GM23338 (cell line): Measurements from ENCODE around the gene ROCK2. TPM values are rescaled to one million over a fixed set of nuclear protein-coding genes. Genes with fewer than 3 reads are reported as not detected.

ENCODE experiments used
- ATAC-seq: fragments of 200-7000 bp; cut with Tn5 transposase; 3 replicates; pipeline ENCODE4 v1.9.1; 2020
- DNase-seq: peaks from one replicate; pipeline ENCODE4 v3.0.0-alpha.2; 2015; ENCODE audit warnings: low spot score
- H2AFZ ChIP-seq: fragments of 200-600 bp; sonication (generic); 2 replicates; pipeline ENCODE4 v1.8.0; 2016; ENCODE audit warnings: antibody characterized with exemption, mild to moderate bottlenecking, moderate library complexity
- H3F3A ChIP-seq: fragments of 200-600 bp; sonication (generic); replicated peaks from 2 replicates; pipeline ENCODE4 v1.8.0; 2017; ENCODE audit warnings: antibody characterized with exemption, mixed run types, low read depth
- H3K27ac ChIP-seq: fragments of 200-600 bp; sonication (generic); 2 replicates; pipeline ENCODE4 v1.6.1; 2016; ENCODE audit warnings: low read depth
- H3K27me3 ChIP-seq: fragments of 200-600 bp; sonication (generic); 2 replicates; pipeline ENCODE4 v1.8.0; 2016; ENCODE audit warnings: mild to moderate bottlenecking, mixed run types, moderate library complexity; ENCODE audit not compliant: insufficient read depth
- H3K36me3 ChIP-seq: fragments of 200-600 bp; sonication (generic); 2 replicates; pipeline ENCODE4 v1.8.0; 2016; ENCODE audit warnings: mild to moderate bottlenecking; ENCODE audit not compliant: insufficient read depth
- H3K4me1 ChIP-seq: fragments of 200-600 bp; sonication (generic); 2 replicates; pipeline ENCODE4 v1.8.0; 2016; ENCODE audit warnings: mild to moderate bottlenecking, moderate library complexity; ENCODE audit not compliant: insufficient read depth
- H3K4me2 ChIP-seq: fragments of 200-600 bp; sonication (generic); 2 replicates; pipeline ENCODE4 v1.7.1; 2017; ENCODE audit warnings: mixed run types
- H3K4me3 ChIP-seq: fragments of 200-600 bp; sonication (generic); 2 replicates; pipeline ENCODE4 v1.6.1; 2016; ENCODE audit warnings: mixed run types
- H3K79me2 ChIP-seq: fragments of 200-600 bp; sonication (generic); replicated peaks from 2 replicates; pipeline ENCODE4 v1.8.0; 2017; ENCODE audit warnings: mild to moderate bottlenecking; ENCODE audit not compliant: insufficient read depth
- H3K9me2 ChIP-seq: fragments of 200-600 bp; sonication (generic); 2 replicates; pipeline ENCODE4 v1.8.0; 2017; ENCODE audit not compliant: insufficient read depth
- H4K20me1 ChIP-seq: fragments of 200-600 bp; sonication (generic); replicated peaks from 2 replicates; pipeline ENCODE4 v1.8.0; 2017; ENCODE audit warnings: mild to moderate bottlenecking; ENCODE audit not compliant: insufficient read depth
- H3K27ac Mint-ChIP-seq: 2 replicates; pipeline ENCODE4 v1.8.0; 2020; ENCODE audit warnings: inconsistent platforms, mild to moderate bottlenecking, moderate library complexity, mixed read lengths
- H3K27me3 Mint-ChIP-seq: 3 replicates; pipeline ENCODE4 v1.8.0; 2022; ENCODE audit warnings: low read depth, mild to moderate bottlenecking, moderate library complexity, mixed read lengths, inconsistent platforms; ENCODE audit not compliant: insufficient read depth, poor library complexity
- H3K36me3 Mint-ChIP-seq: 3 replicates; pipeline ENCODE4 v1.8.0; 2021; ENCODE audit warnings: low read depth, mild to moderate bottlenecking, inconsistent platforms, moderate library complexity, mixed read lengths
- H3K4me1 Mint-ChIP-seq: 3 replicates; pipeline ENCODE4 v1.8.0; 2020; ENCODE audit warnings: mild to moderate bottlenecking, inconsistent platforms, mixed read lengths
- H3K4me3 Mint-ChIP-seq: 3 replicates; pipeline ENCODE4 v1.8.0; 2021; ENCODE audit warnings: moderate library complexity, mild to moderate bottlenecking, inconsistent platforms, mixed read lengths
- H3K9me3 Mint-ChIP-seq: 3 replicates; pipeline ENCODE4 v1.8.0; 2020; ENCODE audit warnings: moderate library complexity, mild to moderate bottlenecking, inconsistent platforms, mixed read lengths
- CREB1 ChIP-seq: fragments of 250-450 bp; sonication (Bioruptor Pico); IDR thresholded peaks from 2 replicates; pipeline ENCODE4 v1.5.0; 2020; ENCODE audit warnings: low read depth, mild to moderate bottlenecking, moderate library complexity
- EZH2 ChIP-seq: fragments of 200-600 bp; sonication (generic); IDR thresholded peaks from one replicate; pipeline ENCODE4 v1.8.0; 2017; ENCODE audit warnings: antibody characterized with exemption, mild to moderate bottlenecking, low read depth; ENCODE audit not compliant: unreplicated experiment
- EZH2phosphoT487 ChIP-seq: fragments of 200-600 bp; sonication (generic); IDR thresholded peaks from one replicate; pipeline ENCODE4 v1.8.1; 2018; ENCODE audit warnings: antibody characterized with exemption; ENCODE audit not compliant: unreplicated experiment
- JUNB ChIP-seq: IDR thresholded peaks from one replicate; pipeline ENCODE4 v1.6.1; 2016; ENCODE audit warnings: antibody characterized with exemption; ENCODE audit not compliant: unreplicated experiment
- NANOG ChIP-seq: IDR thresholded peaks from 2 replicates; pipeline ENCODE4 v1.6.1; 2016; ENCODE audit warnings: antibody characterized with exemption, borderline replicate concordance
- REST ChIP-seq: IDR thresholded peaks from one replicate; pipeline ENCODE4 v1.6.1; 2018; ENCODE audit warnings: antibody characterized with exemption; ENCODE audit not compliant: unreplicated experiment
- STAT1 ChIP-seq: IDR thresholded peaks from one replicate; pipeline ENCODE4 v1.6.1; 2016; ENCODE audit warnings: antibody characterized with exemption; ENCODE audit not compliant: unreplicated experiment
- ZNF462 ChIP-seq: fragments of 250-450 bp; sonication (Bioruptor Pico); IDR thresholded peaks from 2 replicates; pipeline ENCODE4 v1.5.0; 2020; ENCODE audit warnings: mild to moderate bottlenecking, moderate library complexity
- polyA plus RNA-seq: library from polyadenylated mRNA; unstranded; fragments of >200 nt; fragmentation: Nextera tagmentation; extraction: Ambion mirVana; gene quantifications from 2 replicates; pipeline ENCODE4 v1.2.1, GENCODE V29; 2016
- total RNA-seq: library from RNA; depleted of rRNA; stranded (reverse); fragments of >200 nt; shearing (Covaris generic); gene quantifications from 2 replicates; pipeline ENCODE4 v1.2.3, GENCODE V29; 2014

ROCK2 gene
- total and polyA plus RNA-seq, 2 experiments from 2014 or later, result 16.4 to 28.0 TPM

- TF ChIP-seq ZNF462, result no peak
Observed at GRCh38 chr2:11355194-11356053, 11.0 kb upstream of the ROCK2 start (continued).

GRCh38 chr2:11354363-11355154 is 10.1 kb upstream of the ROCK2 start:
- H3K9me3 Mint-ChIP-seq, result no peaks in the 10 kb centered on the region
- H3K4me1 Mint-ChIP-seq, result peaks cover 11% of the 10 kb centered on the region
- ATAC-seq (peak; percentile 37), DNase-seq (no peak)
- Histone ChIP-seq H3K36me3 (no peaks in the 10 kb centered on the region), H3K27me3 (no peaks in the 10 kb centered on the region), H3K4me3 (no peak overlapping the region), H3K4me2 (no peak overlapping the region), H3K27ac (no peak overlapping the region), H4K20me1 (no peaks in the 10 kb centered on the region), H3F3A (no peaks in the 10 kb centered on the region), H3K9me2 (no peaks in the 10 kb centered on the region), H3K4me1 (peaks cover 3% of the 10 kb centered on the region; the same call in 1 of the 2 replicates), H2AFZ (peak overlapping the region; percentile 88), H3K79me2 (no peaks in the 10 kb centered on the region)
- no peak overlapping the region for H3K4me3 Mint-ChIP-seq
- H3K36me3 Mint-ChIP-seq, result no peaks in the 10 kb centered on the region
- H3K27me3 Mint-ChIP-seq, result peaks cover 6% of the 10 kb centered on the region
- H3K27ac Mint-ChIP-seq, result no peak overlapping the region
- no peak for TF ChIP-seq EZH2phosphoT487
- TF ChIP-seq CREB1 (CRISPR knock-in tag), result no peak
- TF ChIP-seq STAT1, result no peak
- TF ChIP-seq EZH2, result no peak
- no peak for TF ChIP-seq JUNB
- no peak for TF ChIP-seq NANOG
- TF ChIP-seq REST, result no peak
